GM12878 (cell line): ENCODE measurements around the gene TAF11. TPM values are rescaled to one million over a fixed set of nuclear protein-coding genes. Genes with fewer than 3 reads are reported as not detected.

Experiments
- ATAC-seq: fragments of 200-7000 bp; cut with Tn5 transposase; 3 replicates; pipeline ENCODE4 v1.9.1; 2020; ENCODE audit warnings: mild to moderate bottlenecking, moderate library complexity
- BruUV-seq: library from RNA; stranded (reverse); fragments of 400-500 nt; replicated peaks from 2 replicates; lab custom pipeline; 2021; lab: Mats Ljungman, UMichigan
- CTCF ChIA-PET: fragments of 300-600 bp; sonication (Branson Sonifier 250); formaldehyde crosslinking; extraction: SDS; loops from one replicate; lab custom pipeline; 2021; ENCODE audit warnings: inconsistent platforms; lab: Yijun Ruan, JAX
- POLR2A ChIA-PET: fragments of 350-600 bp; formaldehyde crosslinking; extraction: SDS; loops from one replicate; lab custom pipeline; 2021; ENCODE audit warnings: inconsistent platforms; lab: Charles Lee
- RAD21 ChIA-PET: fragments of 300-600 bp; sonication (Branson Sonifier 250); formaldehyde crosslinking; loops from one replicate; lab custom pipeline; 2023; ENCODE audit warnings: antibody characterized with exemption; ENCODE audit not compliant: unreplicated experiment; lab: Charles Lee
- SMC1A ChIA-PET: fragments of 300-600 bp; sonication (Branson Sonifier 250); formaldehyde crosslinking; loops from one replicate; lab custom pipeline; 2023; ENCODE audit not compliant: unreplicated experiment, uncharacterized antibody; lab: Charles Lee
- DNase-seq: peaks from one replicate; pipeline ENCODE4 v3.0.0-alpha.2; 2011; ENCODE audit warnings: low read depth, low spot score
- FAIRE-seq: peaks from 3 replicates; lab custom pipeline; 2011; peaks lifted over from hg19 to GRCh38; lab: Jason Lieb, UNC
- H2AFZ ChIP-seq: 2 replicates; pipeline ENCODE4 v1.6.0; 2011; ENCODE audit warnings: low read depth, low read length, control low read depth; ENCODE audit not compliant: control insufficient read depth
- H3K27ac ChIP-seq: 2 replicates; pipeline ENCODE4 v1.5.1; 2011; ENCODE audit warnings: control low read depth; ENCODE audit not compliant: control insufficient read depth, insufficient read depth
- H3K27me3 ChIP-seq, 2 experiments: replicated peaks in 1 of 2; 2 replicates each; pipeline versions ENCODE4 v1.6.0 to v1.6.1; 2011; ENCODE audit warnings: low read length in 1 of 2; ENCODE audit not compliant: control insufficient read depth in 2 of 2, insufficient read depth in 2 of 2
- H3K36me3 ChIP-seq, 2 experiments: 2 replicates each; pipeline ENCODE4 v1.5.1; 2011; ENCODE audit warnings: low read length in 1 of 2; ENCODE audit not compliant: control insufficient read depth in 2 of 2, insufficient read depth in 2 of 2
- H3K4me1 ChIP-seq: 2 replicates; pipeline ENCODE4 v1.6.1; 2011; ENCODE audit warnings: mild to moderate bottlenecking, low read length, moderate library complexity, mixed read lengths; ENCODE audit not compliant: control insufficient read depth, insufficient read depth
- H3K4me2 ChIP-seq: 2 replicates; pipeline ENCODE4 v1.6.0; 2011; ENCODE audit warnings: control low read depth; ENCODE audit not compliant: control insufficient read depth, insufficient read depth
- H3K4me3 ChIP-seq: fragments of 200-600 bp; sonication (generic); 2 replicates; pipeline ENCODE4 v1.5.1; 2016
- H3K79me2 ChIP-seq: 2 replicates; pipeline ENCODE4 v1.6.0; 2011; ENCODE audit warnings: low read length; ENCODE audit not compliant: control insufficient read depth, insufficient read depth
- H3K9ac ChIP-seq: 2 replicates; pipeline ENCODE4 v1.8.0; 2011; ENCODE audit warnings: low read length, control low read depth, mixed read lengths; ENCODE audit not compliant: control insufficient read depth, insufficient read depth
- H3K9me3 ChIP-seq: replicated peaks from 3 replicates; pipeline ENCODE4 v1.5.1; 2011; ENCODE audit warnings: mild to moderate bottlenecking, low read length; ENCODE audit not compliant: control insufficient read depth, insufficient read depth
- H4K20me1 ChIP-seq: 2 replicates; pipeline ENCODE4 v1.6.0; 2011; ENCODE audit not compliant: control insufficient read depth, insufficient read depth
- CBFB ChIP-seq: IDR thresholded peaks from 2 replicates; pipeline ENCODE4 v1.6.1; 2016; ENCODE audit warnings: antibody characterized with exemption, low read depth
- CREM ChIP-seq: IDR thresholded peaks from 2 replicates; pipeline ENCODE4 v1.6.1; 2014; ENCODE audit warnings: antibody characterized with exemption, low read depth
- E4F1 ChIP-seq: fragments of 450-650 bp; IDR thresholded peaks from 2 replicates; pipeline ENCODE4 v1.6.1; 2018; ENCODE audit warnings: borderline replicate concordance, mild to moderate bottlenecking; ENCODE audit not compliant: partially characterized antibody
- EGR1 ChIP-seq, 2 experiments: IDR thresholded peaks; 1 replicate in 1 of 2; 2 replicates in 1 of 2; pipeline ENCODE4 v1.6.1; 2011 to 2012; ENCODE audit warnings: low read depth in 2 of 2, low read length in 2 of 2, borderline replicate concordance in 1 of 2, mild to moderate bottlenecking in 1 of 2, moderate library complexity in 1 of 2
- GATAD2B ChIP-seq: fragments of 450-650 bp; conservative IDR thresholded peaks from 2 replicates; pipeline ENCODE4 v1.6.1; 2017; ENCODE audit warnings: low read depth, mild to moderate bottlenecking, moderate library complexity
- IKZF2 ChIP-seq, 2 experiments: fragments of 450-650 bp; IDR thresholded peaks; 2 replicates each; pipeline ENCODE4 v1.6.1; 2017; ENCODE audit warnings: mild to moderate bottlenecking in 2 of 2, moderate library complexity in 2 of 2
- LARP7 ChIP-seq: fragments of 450-650 bp; IDR thresholded peaks from 2 replicates; pipeline ENCODE4 v1.6.1; 2017; ENCODE audit warnings: mild to moderate bottlenecking
- PKNOX1 ChIP-seq: fragments of 450-650 bp; IDR thresholded peaks from 2 replicates; pipeline ENCODE4 v1.6.1; 2016; ENCODE audit warnings: mild to moderate bottlenecking
- PML ChIP-seq: IDR thresholded peaks from 2 replicates; pipeline ENCODE4 v1.6.1; 2012; ENCODE audit warnings: low read length, inconsistent platforms
- POLR2A ChIP-seq: IDR thresholded peaks from 2 replicates; pipeline ENCODE4 v1.6.1; 2011; ENCODE audit warnings: low read depth, mild to moderate bottlenecking, low read length
- RAD21 ChIP-seq: IDR thresholded peaks from 2 replicates; pipeline ENCODE4 v1.6.1; 2011; ENCODE audit warnings: mild to moderate bottlenecking, low read depth, low read length, moderate library complexity; ENCODE audit not compliant: insufficient read depth
- TCF7 ChIP-seq: IDR thresholded peaks from 2 replicates; pipeline ENCODE4 v1.6.1; 2014; ENCODE audit warnings: antibody characterized with exemption, borderline replicate concordance
- USF2 ChIP-seq: IDR thresholded peaks from 2 replicates; pipeline ENCODE4 v1.6.1; 2011; ENCODE audit warnings: low read depth, low read length, improper control_type of control experiment, borderline replicate concordance
- ZNF207 ChIP-seq: fragments of 450-650 bp; IDR thresholded peaks from 2 replicates; pipeline ENCODE4 v1.6.1; 2014; ENCODE audit warnings: antibody characterized with exemption, mild to moderate bottlenecking, borderline replicate concordance
- ZNF24 ChIP-seq: fragments of 450-650 bp; IDR thresholded peaks from 2 replicates; pipeline ENCODE4 v1.6.1; 2017; ENCODE audit warnings: antibody characterized with exemption, mild to moderate bottlenecking
- ZNF622 ChIP-seq: fragments of 450-650 bp; IDR thresholded peaks from 2 replicates; pipeline ENCODE4 v1.6.1; 2017; ENCODE audit warnings: mild to moderate bottlenecking, inconsistent platforms
- WGBS: methylation state at CpG from one replicate; pipeline ENCODE4 v1.1.6; 2016; ENCODE audit warnings: low lambda C conversion rate; ENCODE audit not compliant: insufficient replicate concordance, insufficient coverage; ENCODE audit errors: missing lambda C conversion rate; 5-methylcytosine and 5-hydroxymethylcytosine counted together
- in situ Hi-C: fragments of 300-500 bp; cut with MboI; formaldehyde crosslinking; loops from 9 replicates; pipeline ENCODE4 v1.14.3; 2018; ENCODE audit warnings: mixed read lengths
- intact Hi-C: fragments of 100-400 bp; cut with micrococcal nuclease; formaldehyde crosslinking; loops from one replicate; pipeline ENCODE4 v1.14.2; 2022; ENCODE audit not compliant: unreplicated experiment
- polyA plus RNA-seq, 11 experiments: library from polyadenylated mRNA; depleted of rRNA in 4 of 11; unstranded in 6 of 11; stranded (reverse) in 5 of 11; fragments of >200 nt; fragmentation: Nextera tagmentation in 4 of 11; fragmentation: Illumina TruSeq in 1 of 11; extraction: Ambion mirVana in 4 of 11; extraction: Trizol in 1 of 11; gene quantifications; 1 replicate in 1 of 11; 2 replicates in 10 of 11; pipeline versions ENCODE4 v1.2.1 to v1.2.3, GENCODE V29; 2011 to 2016; ENCODE audit warnings: inconsistent platforms in 2 of 11, missing spikeins in 2 of 11, low read depth in 1 of 11
- total RNA-seq, 4 experiments: library from RNA; depleted of rRNA in 3 of 4; stranded (reverse); fragments of >200 nt in 3 of 4; fragmentation: Illumina TruSeq in 1 of 4; extraction: Trizol in 1 of 4; gene quantifications; 2 replicates each; pipeline versions ENCODE4 v1.2.1 to v1.2.3, GENCODE V29; 2013 to 2021

TAF11 gene
- total and polyA plus RNA-seq, 10 of the 15 experiments (the other 5 are each of a cell fraction or from before 2014, with no cell fraction given), result 24.6 to 59.2 (median 32.0) TPM

GRCh38 chr6:34912715-34913464 is 25.0 kb upstream of the TAF11 start (continued):
- TF ChIP-seq IKZF2 (IDR thresholded peaks at IDR 0.05), result peak; percentile 82 to 88
- no peak for TF ChIP-seq ZNF207
- TF ChIP-seq RAD21, result no peak
- no peak for TF ChIP-seq EGR1 (IDR thresholded peaks at IDR 0.05; ENCODE audit: borderline replicate concordance in 1 of 2, low read depth in 2 of 2, low read length in 2 of 2)
- 0 out of 2 replicates have a peak, but pooled peaks have one; percentile 28 for TF ChIP-seq CREM
- no peak for TF ChIP-seq LARP7
- TF ChIP-seq TCF7, result 0 out of 2 replicates have a peak, but pooled peaks have one; percentile 22

- Histone ChIP-seq H3K4me3 (no peak overlapping the region), H4K20me1 (0 out of 2 replicates have a peak, but pooled peaks cover 7% of the 10 kb centered on the region), H3K9ac (no peak overlapping the region), H3K9me3 (no peaks in the 10 kb centered on the region), H3K27me3 (no peaks in the 10 kb centered on the region), H3K27ac (no peak overlapping the region), H3K4me1 (peaks cover 12% of the 10 kb centered on the region), H2AFZ (no peak overlapping the region), H3K4me2 (no peak overlapping the region), H3K36me3 (no peaks in the 10 kb centered on the region), H3K79me2 (no peaks in the 10 kb centered on the region)
- WGBS, result 80% methylated on average over 5 of the region's 5 CpGs
- FAIRE-seq (no peak), DNase-seq (no peak), ATAC-seq (no peak)
- intact Hi-C loops (no loop called here), in situ Hi-C loops (no loop called here)
- SMC1A ChIA-PET, result no interaction called here
- no TSS peak for BruUV-seq
- RAD21 ChIA-PET, result interaction anchor here (0.6 kb wide), 1 partner anchor 17 kb away, joined by 5 read pairs; no protein-coding TSS in a partner anchor
- CTCF ChIA-PET, result no interaction called here
- POLR2A ChIA-PET, result no interaction called here
- TF ChIP-seq ZNF24, result no peak
- TF ChIP-seq ZNF622, result no peak
- TF ChIP-seq PML, result no peak
- TF ChIP-seq E4F1, result no peak
- no peak for TF ChIP-seq USF2
- TF ChIP-seq GATAD2B, result no peak
- no peak for TF ChIP-seq RAD21
- TF ChIP-seq PKNOX1, result no peak
- no peak for TF ChIP-seq CBFB
- TF ChIP-seq POLR2A, result no peak
Measured at GRCh38 chr6:34911822-34912221, 24.0 kb upstream of the TAF11 start.
